Measurements from ENCODE around the gene NR1H4. TPM values are rescaled to one million over a fixed set of nuclear protein-coding genes. Genes with fewer than 3 reads are reported as not detected.
"Not testable (repeated sequence)": the region's sequence is repeated elsewhere in the genome, so short reads cannot be mapped to it uniquely, and the experiment has no call there.

NR1H4 gene
- total and polyA plus RNA-seq, 2 of the 8 experiments (the other 6 are each of a cell fraction or from before 2014, with no cell fraction given), result not detected

DNA sequence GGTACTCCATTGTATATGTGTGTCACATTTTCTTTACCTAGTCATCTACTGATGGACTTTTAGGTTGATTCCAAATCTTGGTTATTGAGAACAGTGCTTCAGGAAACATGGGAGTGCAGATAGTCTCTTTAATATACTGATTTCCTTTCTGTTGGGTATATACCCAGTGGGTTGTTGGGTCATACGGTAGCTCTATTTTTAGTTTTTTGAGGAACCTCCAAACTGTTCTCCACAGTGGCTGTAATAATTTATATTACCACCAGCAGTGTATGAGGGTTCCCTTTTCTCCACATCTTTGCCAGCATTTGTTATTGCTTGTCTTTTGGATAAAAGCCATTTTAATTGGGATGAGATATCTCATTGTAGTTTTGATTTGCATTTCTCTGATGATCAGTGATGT, 129.3 kb downstream of the NR1H4 start:
- WGBS, 2 experiments (ENCODE audit: extremely low coverage in 1 of 2, insufficient coverage in 1 of 2, insufficient read length in 1 of 2, insufficient replicate concordance in 2 of 2, low coverage in 1 of 2, low lambda C conversion rate in 2 of 2, missing lambda C conversion rate in 1 of 2), result 95% methylated on average over 1 of the region's 1 CpG; no CpG with 5 or more reads in 1 of the 2 experiments
- H3K14ac ChIP-seq (ENCODE audit: insufficient read length); H2BK12ac ChIP-seq (ENCODE audit: low read depth, low read length); H3K9me3 ChIP-seq (ENCODE audit: insufficient read depth in 2 of 2, low read depth in 1 of 2, low read length in 1 of 2); H3K18ac ChIP-seq (ENCODE audit: extremely low read depth, low read length); H3K56ac ChIP-seq (replicated peaks; ENCODE audit: insufficient read length, low read depth, low read length); H4K91ac ChIP-seq (replicated peaks; ENCODE audit: insufficient read length, low read length); H4K5ac ChIP-seq (ENCODE audit: insufficient read length, low read depth, low read length); H3K4me3 ChIP-seq (ENCODE audit: extremely low read depth in 1 of 4, insufficient read depth in 2 of 4, low read depth in 3 of 4, low read length in 4 of 4); H3K4me2 ChIP-seq (ENCODE audit: insufficient read depth in 1 of 2, low read depth in 2 of 2, low read length in 2 of 2); H3K9ac ChIP-seq (replicated peaks in 1 of 4; ENCODE audit: extremely low read depth in 1 of 4, low read depth in 3 of 4, low read length in 3 of 4); H2BK15ac ChIP-seq (ENCODE audit: low read length); H3K4me1 ChIP-seq (replicated peaks in 1 of 4; ENCODE audit: control insufficient read depth in 3 of 4, insufficient read depth in 4 of 4, low read length in 3 of 4); H3K79me2 ChIP-seq (ENCODE audit: control insufficient read depth in 1 of 2, insufficient read depth in 2 of 2, low read length in 2 of 2); H3K79me1 ChIP-seq (ENCODE audit: low read depth, low read length); H4K8ac ChIP-seq (ENCODE audit: extremely low read depth, insufficient read depth, low read length); POLR2A ChIA-PET (ENCODE audit: partially characterized antibody); DNase-seq (ENCODE audit: low read depth in 1 of 2, low spot score in 2 of 2); H3K4ac ChIP-seq (replicated peaks; ENCODE audit: insufficient read length, low read depth, low read length); H3K27me3 ChIP-seq (replicated peaks in 1 of 4; ENCODE audit: control insufficient read depth in 3 of 4, extremely low read depth in 1 of 4, insufficient read depth in 3 of 4, low read length in 3 of 4); H2BK20ac ChIP-seq (ENCODE audit: low read length); FAIRE-seq; CTCF ChIA-PET (ENCODE audit: partially characterized antibody); H3K27ac ChIP-seq (ENCODE audit: low read depth, low read length); H3K23me2 ChIP-seq (ENCODE audit: low read depth, low read length); H2AFZ ChIP-seq (ENCODE audit: low read length); H4K20me1 ChIP-seq (replicated peaks in 1 of 2; ENCODE audit: control insufficient read depth in 1 of 2, insufficient read depth in 2 of 2, low read length in 2 of 2); H2BK120ac ChIP-seq (replicated peaks; ENCODE audit: low read depth, low read length); H2BK5ac ChIP-seq (ENCODE audit: low read depth, low read length); H2AK5ac ChIP-seq (ENCODE audit: low read depth, low read length); H3K36me3 ChIP-seq (ENCODE audit: control insufficient read depth in 2 of 4, insufficient read depth in 4 of 4, low read length in 3 of 4); H3K23ac ChIP-seq (ENCODE audit: insufficient read length): not testable (repeated sequence)

Measured in H1 (cell line).